AG10803 (cell line): ENCODE measurements around the gene C2CD3.

Source experiments
- DNase-seq: peaks from one replicate; pipeline ENCODE4 v3.0.0; 2010; ENCODE audit warnings: low read depth
- H3K4me3 ChIP-seq: 2 replicates; pipeline ENCODE4 v1.5.1; 2011; ENCODE audit warnings: mild to moderate bottlenecking, low read length, control low read depth
- CTCF ChIP-seq: conservative IDR thresholded peaks from 2 replicates; pipeline ENCODE4 v1.5.1; 2011; ENCODE audit warnings: mild to moderate bottlenecking, low read length, control low read depth, inconsistent platforms

C2CD3 gene

GRCh38 chr11:73968356-73968966, 202.3 kb downstream of the C2CD3 start:
- DNase-seq = no peak
- TF ChIP-seq CTCF = no peak
- no peak overlapping the region for H3K4me3 ChIP-seq

- H3K4me3 ChIP-seq = no peak overlapping the region
- no peak for TF ChIP-seq CTCF
- no peak for DNase-seq
These were observed 205.1 kb downstream of the C2CD3 start for GRCh38 chr11:73965764-73966121.

- DNase-seq = peak; percentile 50
These were observed 205.6 kb downstream of the C2CD3 start for GRCh38 chr11:73965076-73965763.

GRCh38 chr11:73963861-73964260, 206.9 kb downstream of the C2CD3 start:
- H3K4me3 ChIP-seq = no peak overlapping the region
- DNase-seq = no peak
- no peak for TF ChIP-seq CTCF

More at GRCh38 chr11:73965076-73965763, 205.6 kb downstream of the C2CD3 start:
- H3K4me3 ChIP-seq = 0 out of 2 replicates have a peak overlapping the region, but pooled peaks have one; percentile 0
- TF ChIP-seq CTCF = 0 out of 2 replicates have a peak, but pooled peaks have one; percentile 7
